Karpas-422 (cell line): ENCODE measurements around the gene DSC2. TPM values are rescaled to one million over a fixed set of nuclear protein-coding genes. Genes with fewer than 3 reads are reported as not detected.

Experiments
- DNase-seq: peaks from one replicate; pipeline ENCODE4 v3.0.0-alpha.2; 2015
- H2AFZ ChIP-seq: fragments of 200-600 bp; sonication (generic); 2 replicates; pipeline ENCODE4 v1.6.1; 2014; ENCODE audit warnings: antibody characterized with exemption, low read length, mixed read lengths
- H3K27ac ChIP-seq: fragments of 200-600 bp; sonication (generic); 2 replicates; pipeline ENCODE4 v1.5.1; 2014; ENCODE audit warnings: mild to moderate bottlenecking, low read length, moderate library complexity
- H3K27me3 ChIP-seq: fragments of 200-600 bp; sonication (generic); 2 replicates; pipeline ENCODE4 v1.6.1; 2014; ENCODE audit warnings: low read length, mixed read lengths
- H3K36me3 ChIP-seq: fragments of 200-600 bp; sonication (generic); 2 replicates; pipeline ENCODE4 v1.6.1; 2014; ENCODE audit warnings: low read length, mixed read lengths; ENCODE audit not compliant: insufficient read depth
- H3K4me1 ChIP-seq: fragments of 200-600 bp; sonication (generic); 2 replicates; pipeline ENCODE4 v1.6.1; 2014; ENCODE audit warnings: mild to moderate bottlenecking, low read length, mixed read lengths
- H3K4me2 ChIP-seq: fragments of 200-600 bp; sonication (generic); 2 replicates; pipeline ENCODE4 v1.6.1; 2014; ENCODE audit warnings: low read length, low read depth, mild to moderate bottlenecking; ENCODE audit not compliant: poor library complexity, severe bottlenecking
- H3K4me3 ChIP-seq: fragments of 200-600 bp; sonication (generic); 2 replicates; pipeline ENCODE4 v1.5.1; 2014; ENCODE audit warnings: mild to moderate bottlenecking, antibody characterized with exemption, low read length, mixed read lengths
- H3K79me2 ChIP-seq: fragments of 200-600 bp; sonication (generic); 2 replicates; pipeline ENCODE4 v1.6.1; 2014; ENCODE audit warnings: mild to moderate bottlenecking, low read length, mixed read lengths
- H3K9ac ChIP-seq: fragments of 200-600 bp; sonication (generic); 2 replicates; pipeline ENCODE4 v1.6.0; 2014; ENCODE audit warnings: low read length
- H3K9me2 ChIP-seq: fragments of 200-600 bp; sonication (generic), shearing (Covaris generic); replicated peaks from 2 replicates; pipeline ENCODE4 v1.6.0; 2014; ENCODE audit warnings: mild to moderate bottlenecking, low read length, moderate library complexity; ENCODE audit not compliant: insufficient read depth
- H3K9me3 ChIP-seq: fragments of 300-700, 200-600 bp; sonication (generic); 2 replicates; pipeline ENCODE4 v1.6.1; 2014; ENCODE audit warnings: low read length, mixed read lengths
- H4K20me1 ChIP-seq: fragments of 200-600 bp; sonication (generic); 2 replicates; pipeline ENCODE4 v1.6.1; 2014; ENCODE audit warnings: mild to moderate bottlenecking, antibody characterized with exemption, low read length, low read depth; ENCODE audit not compliant: insufficient read depth
- total RNA-seq: library from RNA; depleted of rRNA; stranded (reverse); fragments of >200 nt; shearing (Covaris generic); gene quantifications from 2 replicates; pipeline ENCODE4 v1.2.3, GENCODE V29; 2014; ENCODE audit warnings: low replicate concordance

The DSC2 gene
- total RNA-seq, 1 experiment from 2014 or later: not detected

GRCh38 chr18:31064130-31064529 lies 38.1 kb downstream of the DSC2 start:
- H3K4me2 ChIP-seq: no peak overlapping the region
- H3K9ac ChIP-seq: no peak overlapping the region
- H3K9me2 ChIP-seq: no peaks in the 10 kb centered on the region; the same call in 1 of the 2 replicates
- H3K36me3 ChIP-seq: no peaks in the 10 kb centered on the region
- no peak overlapping the region for H3K4me3 ChIP-seq
- H3K79me2 ChIP-seq: no peaks in the 10 kb centered on the region
- no peaks in the 10 kb centered on the region for H4K20me1 ChIP-seq
- peaks cover 3% of the 10 kb centered on the region; the same call in 1 of the 2 replicates for H3K27me3 ChIP-seq
- H3K9me3 ChIP-seq: no peaks in the 10 kb centered on the region
- DNase-seq: no peak
- peaks cover 17% of the 10 kb centered on the region for H3K4me1 ChIP-seq
- H3K27ac ChIP-seq: no peak overlapping the region
- peak overlapping the region; percentile 86 for H2AFZ ChIP-seq

GRCh38 chr18:31061945-31062344 lies 40.3 kb downstream of the DSC2 start:
- H3K9me3 ChIP-seq: no peaks in the 10 kb centered on the region
- H3K4me1 ChIP-seq: peaks cover 27% of the 10 kb centered on the region
- H4K20me1 ChIP-seq: no peaks in the 10 kb centered on the region
- H3K27ac ChIP-seq: no peak overlapping the region
- H3K27me3 ChIP-seq: peaks cover 3% of the 10 kb centered on the region; the same call in 1 of the 2 replicates
- no peak overlapping the region for H3K4me3 ChIP-seq
- no peak overlapping the region for H2AFZ ChIP-seq
- H3K36me3 ChIP-seq: no peaks in the 10 kb centered on the region
- H3K9me2 ChIP-seq: no peaks in the 10 kb centered on the region; the same call in 1 of the 2 replicates
- no peak overlapping the region for H3K4me2 ChIP-seq
- DNase-seq: no peak
- H3K9ac ChIP-seq: no peak overlapping the region
- no peaks in the 10 kb centered on the region for H3K79me2 ChIP-seq

GRCh38 chr18:31058897-31059296 lies 43.3 kb downstream of the DSC2 start:
- no peak overlapping the region for H3K4me3 ChIP-seq
- H4K20me1 ChIP-seq: no peaks in the 10 kb centered on the region
- peaks cover 10% of the 10 kb centered on the region for H3K4me1 ChIP-seq
- H3K27me3 ChIP-seq: no peaks in the 10 kb centered on the region
- no peaks in the 10 kb centered on the region for H3K9me2 ChIP-seq
- H3K9ac ChIP-seq: no peak overlapping the region
- H2AFZ ChIP-seq: no peak overlapping the region
- H3K4me2 ChIP-seq: no peak overlapping the region
- H3K36me3 ChIP-seq: no peaks in the 10 kb centered on the region; the same call in 1 of the 2 replicates
- no peak for DNase-seq
- no peaks in the 10 kb centered on the region for H3K79me2 ChIP-seq
- no peak overlapping the region for H3K27ac ChIP-seq
- H3K9me3 ChIP-seq: no peaks in the 10 kb centered on the region

- Histone ChIP-seq H3K27ac (no peak overlapping the region), H3K9me3 (no peaks in the 10 kb centered on the region), H3K4me3 (no peak overlapping the region), H3K9ac (no peak overlapping the region), H3K27me3 (no peaks in the 10 kb centered on the region), H3K4me1 (peaks cover 10% of the 10 kb centered on the region), H4K20me1 (no peaks in the 10 kb centered on the region), H2AFZ (no peak overlapping the region), H3K79me2 (no peaks in the 10 kb centered on the region), H3K36me3 (no peaks in the 10 kb centered on the region; the same call in 1 of the 2 replicates), H3K9me2 (no peaks in the 10 kb centered on the region), H3K4me2 (no peak overlapping the region)
- no peak for DNase-seq
Measured at GRCh38 chr18:31057917-31058316, 44.3 kb downstream of the DSC2 start.

GRCh38 chr18:31057051-31057450 lies 45.2 kb downstream of the DSC2 start:
- no peak overlapping the region for H3K9ac ChIP-seq

GRCh38 chr18:31056296-31056695 lies 45.9 kb downstream of the DSC2 start:
- H3K27ac ChIP-seq: no peak overlapping the region
- no peaks in the 10 kb centered on the region for H4K20me1 ChIP-seq
- H3K9me2 ChIP-seq: no peaks in the 10 kb centered on the region
- no peaks in the 10 kb centered on the region for H3K79me2 ChIP-seq
- no peak overlapping the region for H3K9ac ChIP-seq
- H3K9me3 ChIP-seq: no peaks in the 10 kb centered on the region
- peaks cover 10% of the 10 kb centered on the region for H3K4me1 ChIP-seq
- no peak overlapping the region for H2AFZ ChIP-seq
- H3K4me3 ChIP-seq: no peak overlapping the region
- no peak overlapping the region for H3K4me2 ChIP-seq
- H3K36me3 ChIP-seq: no peaks in the 10 kb centered on the region; the same call in 1 of the 2 replicates
- H3K27me3 ChIP-seq: no peaks in the 10 kb centered on the region
- no peak for DNase-seq

More at GRCh38 chr18:31057051-31057450, 45.2 kb downstream of the DSC2 start:
- H3K4me1 ChIP-seq: peaks cover 10% of the 10 kb centered on the region
- no peaks in the 10 kb centered on the region for H4K20me1 ChIP-seq
- no peaks in the 10 kb centered on the region for H3K9me2 ChIP-seq
- no peak overlapping the region for H3K27ac ChIP-seq
- no peak overlapping the region for H3K4me3 ChIP-seq
- no peak overlapping the region for H3K4me2 ChIP-seq
- no peak for DNase-seq
- no peak overlapping the region for H2AFZ ChIP-seq
- H3K36me3 ChIP-seq: no peaks in the 10 kb centered on the region; the same call in 1 of the 2 replicates
- H3K79me2 ChIP-seq: no peaks in the 10 kb centered on the region
- no peaks in the 10 kb centered on the region for H3K27me3 ChIP-seq
- no peaks in the 10 kb centered on the region for H3K9me3 ChIP-seq

- Histone ChIP-seq H3K27me3 (no peaks in the 10 kb centered on the region), H3K36me3 (no peaks in the 10 kb centered on the region; the same call in 1 of the 2 replicates), H3K79me2 (no peaks in the 10 kb centered on the region), H3K9me3 (no peaks in the 10 kb centered on the region), H3K4me3 (no peak overlapping the region), H4K20me1 (no peaks in the 10 kb centered on the region), H3K4me2 (no peak overlapping the region), H3K27ac (no peak overlapping the region), H3K9ac (no peak overlapping the region), H3K4me1 (no peaks in the 10 kb centered on the region), H3K9me2 (no peaks in the 10 kb centered on the region), H2AFZ (no peak overlapping the region)
- no peak for DNase-seq
Measured at GRCh38 chr18:31050635-31051034, 51.6 kb downstream of the DSC2 start.

- no peaks in the 10 kb centered on the region for H3K4me1 ChIP-seq
- no peaks in the 10 kb centered on the region for H3K27me3 ChIP-seq
- H3K9ac ChIP-seq: no peak overlapping the region
- H3K9me2 ChIP-seq: no peaks in the 10 kb centered on the region
- H3K36me3 ChIP-seq: no peaks in the 10 kb centered on the region; the same call in 1 of the 2 replicates
- H4K20me1 ChIP-seq: no peaks in the 10 kb centered on the region
- H3K27ac ChIP-seq: no peak overlapping the region
- H3K9me3 ChIP-seq: no peaks in the 10 kb centered on the region
- no peak overlapping the region for H3K4me2 ChIP-seq
- no peak overlapping the region for H2AFZ ChIP-seq
- H3K79me2 ChIP-seq: no peaks in the 10 kb centered on the region
- no peak for DNase-seq
- no peak overlapping the region for H3K4me3 ChIP-seq
Measured at GRCh38 chr18:31049189-31049588, 53.0 kb downstream of the DSC2 start.
